NCI-H1436 treated with DMSO at 0.1 percent for 48 hours (cell line): ENCODE data around the gene KRT81.
"Not testable (repeated sequence)": the region's sequence is repeated elsewhere in the genome, so short reads cannot be mapped to it uniquely, and the experiment has no call there.

Experiments used
- DNase-seq: peaks from one replicate; lab custom pipeline; 2025; lab: John Stamatoyannopoulos, UW

KRT81 gene

GRCh38 chr12:52253391-52254179 is 37.7 kb downstream of the KRT81 start:
- no peak for DNase-seq

- DNase-seq = no peak
Observed at GRCh38 chr12:52252728-52253343, 38.5 kb downstream of the KRT81 start.

- DNase-seq = not testable (repeated sequence)
Observed at GRCh38 chr12:52252175-52252615, 39.1 kb downstream of the KRT81 start.

- DNase-seq = no peak
Observed at GRCh38 chr12:52251367-52252051, 39.8 kb downstream of the KRT81 start.

GRCh38 chr12:52250048-52250990 is 41.0 kb downstream of the KRT81 start:
- DNase-seq = no peak

- no peak for DNase-seq
Observed at GRCh38 chr12:52249511-52250047, 41.8 kb downstream of the KRT81 start.

GRCh38 chr12:52248541-52249461 is 42.5 kb downstream of the KRT81 start:
- DNase-seq = no peak

DNA sequence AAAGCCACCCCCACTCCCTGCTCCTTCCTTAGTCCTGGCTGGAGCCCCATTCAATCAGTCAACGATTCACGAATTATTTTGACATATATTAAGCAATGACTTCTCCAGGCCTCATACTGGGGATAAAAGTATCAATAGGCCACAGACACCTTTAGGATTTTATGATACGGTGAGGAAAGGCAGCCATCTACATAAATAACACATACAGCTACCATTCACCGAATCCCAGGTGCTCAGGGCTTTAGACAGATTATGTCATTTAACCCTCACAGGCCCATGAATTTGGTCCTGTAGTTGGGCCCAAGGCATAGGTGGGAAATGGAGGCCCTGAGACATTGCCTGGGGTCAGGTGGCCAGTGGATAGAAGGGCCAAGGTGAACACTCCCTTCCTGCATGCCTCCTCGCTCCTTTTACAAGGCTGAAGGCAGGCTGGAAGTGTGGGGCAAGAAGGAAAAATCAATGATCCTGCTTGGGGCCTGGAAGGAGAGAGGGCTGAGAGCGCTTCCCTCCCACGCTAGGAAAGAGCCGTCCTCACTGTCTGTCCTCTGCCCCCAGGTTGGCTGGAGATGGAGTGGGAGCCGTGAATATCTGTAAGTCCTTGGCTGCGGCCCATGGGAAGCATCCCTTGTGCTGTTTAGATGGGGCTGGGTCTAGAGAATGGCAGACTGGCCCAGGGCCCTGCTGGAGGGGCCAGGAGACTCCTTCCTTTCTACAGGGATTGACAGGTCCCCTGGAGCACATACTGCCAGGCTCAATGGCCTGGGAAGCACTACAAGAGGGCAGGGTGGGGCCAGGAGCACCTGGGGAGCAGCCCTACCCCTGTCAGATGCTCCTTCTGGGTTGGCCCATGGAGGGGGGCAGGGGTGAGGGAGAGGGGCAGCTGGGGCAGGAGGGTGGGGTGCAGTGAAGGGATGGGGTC is 43.5 kb downstream of the KRT81 start:
- DNase-seq = no peak

DNA sequence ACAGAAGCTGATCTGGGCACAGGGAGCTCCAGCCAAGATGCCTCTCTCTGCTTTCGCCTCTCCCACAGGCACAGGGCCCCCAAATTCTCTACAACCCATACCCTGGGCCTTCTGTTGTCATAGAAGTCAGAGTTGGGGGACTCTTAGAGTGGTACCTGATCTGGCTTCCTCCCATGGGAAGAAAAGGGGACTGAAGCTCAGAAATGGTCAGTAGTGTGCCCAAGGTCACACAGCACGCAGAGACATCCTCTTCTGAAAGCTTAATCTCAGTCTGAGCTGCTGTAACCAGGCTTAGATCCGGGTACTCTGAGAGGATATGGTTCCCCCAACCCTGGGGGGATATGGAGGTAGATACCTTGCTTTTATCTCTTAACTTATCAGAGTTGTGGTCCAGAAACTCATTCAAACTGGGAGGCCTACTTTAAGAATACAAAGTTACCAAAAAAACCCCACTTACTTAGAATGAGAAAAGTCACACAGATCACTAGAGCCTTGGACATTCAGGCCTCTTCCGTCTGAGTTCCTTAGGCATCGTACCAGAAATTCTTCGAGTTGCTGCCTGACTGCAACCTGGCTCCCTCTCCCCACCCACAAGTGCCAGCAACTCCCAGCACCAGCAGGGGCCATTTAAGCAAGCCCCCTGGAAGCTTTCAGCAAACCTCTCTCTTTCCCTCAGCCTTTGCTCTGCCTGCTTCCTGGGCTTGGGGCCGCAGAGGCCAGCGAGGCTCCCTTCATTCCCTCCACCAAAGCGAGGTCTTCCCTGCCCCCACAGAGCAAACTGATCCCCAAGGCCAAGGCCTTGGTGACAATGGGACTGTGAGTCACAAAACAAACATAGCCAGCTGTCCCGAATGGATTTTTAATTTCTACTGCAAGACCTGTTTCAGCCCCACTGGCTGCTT is 44.4 kb downstream of the KRT81 start:
- no peak for DNase-seq

GRCh38 chr12:52245962-52246569 is 45.3 kb downstream of the KRT81 start:
- no peak for DNase-seq

GRCh38 chr12:52245259-52245961 is 45.9 kb downstream of the KRT81 start:
- DNase-seq = no peak

DNA sequence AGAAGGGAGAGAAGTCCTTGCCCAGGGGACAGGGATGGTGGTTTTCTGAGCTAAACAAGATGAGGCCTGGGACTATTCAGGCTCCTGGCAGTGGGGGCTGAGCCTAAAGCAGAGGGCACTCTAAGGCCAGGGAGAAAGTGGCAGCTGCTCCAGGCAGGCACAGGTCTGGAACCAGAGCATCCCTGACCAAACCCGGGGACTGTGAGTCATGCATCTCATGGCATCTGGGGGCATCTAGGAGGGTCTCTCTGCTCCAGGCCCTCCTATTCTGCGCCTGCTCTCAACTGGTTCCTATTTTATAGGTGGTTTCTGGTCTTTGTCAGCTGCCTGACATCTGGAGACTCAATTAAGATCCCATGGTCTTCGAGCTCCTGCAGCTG is 46.7 kb downstream of the KRT81 start:
- DNase-seq = no peak

DNA sequence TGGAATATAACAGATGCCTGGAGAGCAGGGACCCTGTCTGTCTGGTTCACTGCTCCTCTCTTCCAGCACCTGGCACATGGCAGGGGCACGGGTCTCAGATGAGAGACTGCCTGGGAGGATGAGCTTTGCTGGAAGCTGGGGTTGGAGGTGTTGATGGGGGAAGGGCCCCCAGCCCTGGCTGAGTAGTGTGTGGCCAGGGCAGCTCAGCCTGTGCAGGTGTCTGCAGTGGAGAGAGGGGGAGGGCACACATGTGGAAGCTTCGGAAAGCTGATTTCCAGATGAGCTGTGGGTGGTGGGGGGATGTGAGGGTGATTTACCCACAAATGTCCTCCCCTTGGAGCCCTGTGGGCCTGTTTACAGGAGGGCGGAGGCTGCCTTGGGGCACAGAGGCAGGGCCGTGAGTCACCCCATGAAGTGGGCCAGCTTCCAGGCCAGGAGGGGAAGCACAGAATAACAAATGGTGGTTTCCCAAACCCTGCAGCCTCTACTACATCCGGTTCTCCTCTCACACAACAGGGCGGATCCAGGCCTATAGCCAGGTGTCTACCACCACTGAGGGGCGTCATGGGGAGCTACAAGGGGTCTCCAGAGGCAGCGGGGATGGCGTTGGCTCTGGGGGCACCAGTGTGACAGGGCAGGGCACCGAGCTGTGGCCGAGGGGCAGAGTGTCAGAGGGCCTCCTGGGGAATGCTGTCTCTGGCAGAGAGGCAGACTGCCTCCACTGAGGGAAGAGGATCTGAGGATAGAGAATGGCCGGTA is 47.3 kb downstream of the KRT81 start:
- no peak for DNase-seq

GRCh38 chr12:52243259-52243855 is 48.0 kb downstream of the KRT81 start:
- no peak for DNase-seq

GRCh38 chr12:52242442-52243258 is 48.7 kb downstream of the KRT81 start:
- no peak for DNase-seq
